Measurements from ENCODE around the gene EBI3. TPM values are rescaled to one million over a fixed set of nuclear protein-coding genes. Genes with fewer than 3 reads are reported as not detected.

The EBI3 gene
- total and polyA plus RNA-seq, 2 donors (not counting 1 experiment from before 2014, with no cell fraction given) = 11.9 to 15.6 TPM

- no peak overlapping the region for H3K27ac Mint-ChIP-seq
- peaks cover 0 to 9% (median 0%) of the 10 kb centered on the region in 3 donors for H3K9me3 ChIP-seq (ENCODE audit: control extremely low read depth in 1 of 3, control insufficient read depth in 2 of 3, insufficient read depth in 1 of 3, low read length in 2 of 3)
- 72% methylated on average over 11 of the region's 13 CpGs for WGBS (ENCODE audit: insufficient coverage)
- no peaks in the 10 kb centered on the region for H3K9me3 Mint-ChIP-seq (ENCODE audit: insufficient read depth)
- H3K79me2 ChIP-seq (ENCODE audit: control insufficient read depth, insufficient read depth, low read length) = no peaks in the 10 kb centered on the region
- H3K27me3 ChIP-seq (replicated peaks in 1 of 4; ENCODE audit: control extremely low read depth in 1 of 4, control insufficient read depth in 3 of 4, insufficient read depth in 4 of 4, low read length in 3 of 4) = peaks cover 0 to 16% (median 0%) of the 10 kb centered on the region in 4 experiments
- H3K27ac ChIP-seq (ENCODE audit: low read length in 2 of 2) = no peak overlapping the region
- H3K27me3 Mint-ChIP-seq = peaks cover 3% of the 10 kb centered on the region
- DNase-seq = no peak
- H3K4me3 Mint-ChIP-seq = no peak overlapping the region
- CTCF ChIA-PET = interaction anchor here (0.6 to 2.2 kb wide), 4 partner anchors 15 to 356 kb away, joined by 3 to 6 read pairs (median 3); partner anchors contain the start of gene EEF2
- H3K4me2 ChIP-seq (replicated peaks; ENCODE audit: low read depth, low read length, poor library complexity, severe bottlenecking) = no peak overlapping the region
- no peak overlapping the region for H3K4me3 ChIP-seq (ENCODE audit: control extremely low read depth in 1 of 5, extremely low read depth in 1 of 5, insufficient read depth in 1 of 5, low read depth in 2 of 5, low read length in 4 of 5)
- H3K9ac ChIP-seq (ENCODE audit: low read length) = no peak overlapping the region
- no peak overlapping the region for H2AFZ ChIP-seq (ENCODE audit: insufficient read depth, low read depth, low read length, poor library complexity, severe bottlenecking)
- peaks cover 2% of the 10 kb centered on the region for H3K4me1 Mint-ChIP-seq
- TF ChIP-seq EZH2 (IDR thresholded peaks at IDR 0.05; ENCODE audit: borderline replicate concordance, insufficient read depth, low read depth, low read length, poor library complexity, severe bottlenecking) = no peak
- TF ChIP-seq, protein P1, sequence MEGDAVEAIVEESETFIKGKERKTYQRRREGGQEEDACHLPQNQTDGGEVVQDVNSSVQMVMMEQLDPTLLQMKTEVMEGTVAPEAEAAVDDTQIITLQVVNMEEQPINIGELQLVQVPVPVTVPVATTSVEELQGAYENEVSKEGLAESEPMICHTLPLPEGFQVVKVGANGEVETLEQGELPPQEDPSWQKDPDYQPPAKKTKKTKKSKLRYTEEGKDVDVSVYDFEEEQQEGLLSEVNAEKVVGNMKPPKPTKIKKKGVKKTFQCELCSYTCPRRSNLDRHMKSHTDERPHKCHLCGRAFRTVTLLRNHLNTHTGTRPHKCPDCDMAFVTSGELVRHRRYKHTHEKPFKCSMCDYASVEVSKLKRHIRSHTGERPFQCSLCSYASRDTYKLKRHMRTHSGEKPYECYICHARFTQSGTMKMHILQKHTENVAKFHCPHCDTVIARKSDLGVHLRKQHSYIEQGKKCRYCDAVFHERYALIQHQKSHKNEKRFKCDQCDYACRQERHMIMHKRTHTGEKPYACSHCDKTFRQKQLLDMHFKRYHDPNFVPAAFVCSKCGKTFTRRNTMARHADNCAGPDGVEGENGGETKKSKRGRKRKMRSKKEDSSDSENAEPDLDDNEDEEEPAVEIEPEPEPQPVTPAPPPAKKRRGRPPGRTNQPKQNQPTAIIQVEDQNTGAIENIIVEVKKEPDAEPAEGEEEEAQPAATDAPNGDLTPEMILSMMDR (IDR thresholded peaks at IDR 0.05) = no peak
- POLR2A ChIA-PET = interaction anchor here (0.7 kb wide), 1 partner anchor 202 kb away, joined by 3 read pairs; no protein-coding TSS in a partner anchor
- ATAC-seq (ENCODE audit: low read depth) = no peak
- no peaks in the 10 kb centered on the region for H3K36me3 ChIP-seq (replicated peaks in 1 of 2; ENCODE audit: control extremely low read depth in 1 of 2, control insufficient read depth in 1 of 2, extremely low read depth in 1 of 2, insufficient read depth in 2 of 2, low read length in 1 of 2)
- peaks cover 3 to 4% of the 10 kb centered on the region in 2 donors for H3K4me1 ChIP-seq (ENCODE audit: control insufficient read depth in 2 of 2, insufficient read depth in 2 of 2, low read length in 2 of 2)
- H4K20me1 ChIP-seq (ENCODE audit: control insufficient read depth, insufficient read depth, low read length, poor library complexity, severe bottlenecking) = no peaks in the 10 kb centered on the region
- intact Hi-C loops (cut with micrococcal nuclease) = no loop called here
These were observed 20.8 kb upstream of the EBI3 start for GRCh38 chr19:4208385-4209094.

DNA sequence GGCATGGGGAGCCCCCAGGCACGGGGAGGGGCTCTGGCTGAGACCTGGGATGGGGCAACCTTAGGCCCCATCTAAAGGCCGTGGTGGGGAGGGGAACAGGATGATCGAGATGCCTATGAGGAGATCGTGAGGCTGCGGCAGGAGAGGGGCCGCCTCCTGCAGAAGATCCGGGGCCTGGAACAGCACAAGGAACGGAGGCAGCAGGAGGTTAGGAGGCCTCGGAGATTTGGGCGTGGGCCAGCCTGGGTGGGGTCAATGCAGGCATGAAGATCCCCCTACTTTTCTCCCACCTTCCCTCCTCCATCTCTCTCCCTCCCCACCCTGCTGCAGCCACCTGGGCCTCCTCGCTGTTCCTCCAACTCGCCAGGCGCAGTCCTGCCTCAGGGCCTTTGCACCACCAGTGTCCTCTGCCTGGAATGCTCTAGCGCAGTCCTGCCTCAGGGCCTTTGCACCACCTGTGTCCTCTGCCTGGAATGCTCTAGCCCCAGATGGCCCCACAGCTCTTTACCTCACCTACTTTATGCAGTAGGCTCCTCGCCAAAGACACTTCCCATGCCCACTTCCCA, 19.1 kb upstream of the EBI3 start:
- Histone ChIP-seq H3K4me1 (ENCODE audit: control insufficient read depth in 2 of 2, insufficient read depth in 2 of 2, low read length in 2 of 2) (peaks cover 0 to 13% of the 10 kb centered on the region in 2 donors), H3K4me3 (ENCODE audit: control extremely low read depth in 1 of 5, extremely low read depth in 1 of 5, insufficient read depth in 1 of 5, low read depth in 2 of 5, low read length in 4 of 5) (no peak overlapping the region), H4K20me1 (ENCODE audit: control insufficient read depth, insufficient read depth, low read length, poor library complexity, severe bottlenecking) (no peaks in the 10 kb centered on the region), H3K9me3 (ENCODE audit: control extremely low read depth in 1 of 3, control insufficient read depth in 2 of 3, insufficient read depth in 1 of 3, low read length in 2 of 3) (peaks cover 0 to 9% (median 0%) of the 10 kb centered on the region in 3 donors), H3K36me3 (replicated peaks in 1 of 2; ENCODE audit: control extremely low read depth in 1 of 2, control insufficient read depth in 1 of 2, extremely low read depth in 1 of 2, insufficient read depth in 2 of 2, low read length in 1 of 2) (no peaks in the 10 kb centered on the region), H3K9ac (ENCODE audit: low read length) (no peak overlapping the region), H3K79me2 (ENCODE audit: control insufficient read depth, insufficient read depth, low read length) (no peaks in the 10 kb centered on the region), H2AFZ (ENCODE audit: insufficient read depth, low read depth, low read length, poor library complexity, severe bottlenecking) (no peak overlapping the region), H3K27me3 (replicated peaks in 1 of 4; ENCODE audit: control extremely low read depth in 1 of 4, control insufficient read depth in 3 of 4, insufficient read depth in 4 of 4, low read length in 3 of 4) (peaks cover 0 to 16% (median 0%) of the 10 kb centered on the region in 4 experiments), H3K27ac (ENCODE audit: low read length in 2 of 2) (no peak overlapping the region), H3K4me2 (replicated peaks; ENCODE audit: low read depth, low read length, poor library complexity, severe bottlenecking) (no peak overlapping the region)
- no peaks in the 10 kb centered on the region for H3K27me3 Mint-ChIP-seq
- TF ChIP-seq EZH2 (IDR thresholded peaks at IDR 0.05; ENCODE audit: borderline replicate concordance, insufficient read depth, low read depth, low read length, poor library complexity, severe bottlenecking) = no peak
- TF ChIP-seq, protein P1 (IDR thresholded peaks at IDR 0.05) = no peak
- no peak for DNase-seq
- WGBS (ENCODE audit: insufficient coverage) = 87% methylated on average over 11 of the region's 15 CpGs
- no peak overlapping the region for H3K4me3 Mint-ChIP-seq
- CTCF ChIA-PET = no interaction called here
- H3K27ac Mint-ChIP-seq = no peak overlapping the region
- no peak for ATAC-seq (ENCODE audit: low read depth)
- H3K4me1 Mint-ChIP-seq = peaks cover 10% of the 10 kb centered on the region
- POLR2A ChIA-PET = no interaction called here
- H3K9me3 Mint-ChIP-seq (ENCODE audit: insufficient read depth) = no peaks in the 10 kb centered on the region
- intact Hi-C loops (cut with micrococcal nuclease) = no loop called here
